NCI-H2196 (cell line): ENCODE measurements around the gene GPRIN2.
"Not testable (repeated sequence)": the region's sequence is repeated elsewhere in the genome, so short reads cannot be mapped to it uniquely, and the experiment has no call there.

Source experiments
- DNase-seq: peaks from one replicate; lab custom pipeline; 2025; ENCODE audit not compliant: unreplicated experiment; lab: John Stamatoyannopoulos, UW

Gene GPRIN2

DNA sequence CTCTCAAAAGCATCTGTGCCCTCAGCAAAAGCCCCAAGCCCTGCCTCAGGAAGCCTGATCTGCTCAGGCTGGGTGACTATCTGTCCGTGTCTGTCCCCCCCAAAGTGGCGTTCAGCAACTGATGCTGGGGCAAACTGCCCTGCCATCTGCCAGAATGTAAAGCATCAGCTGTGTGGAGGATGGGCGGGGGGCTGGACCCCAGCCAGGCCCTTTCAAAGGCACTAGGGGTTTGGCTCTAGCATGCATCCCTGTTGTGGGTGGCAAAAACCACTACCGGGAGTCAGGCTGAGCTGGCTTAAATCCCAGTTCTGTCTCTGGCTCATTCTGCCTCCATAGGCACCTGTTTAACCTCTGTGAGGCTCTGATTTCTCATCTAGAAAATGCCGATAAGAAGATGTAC lies 35.5 kb downstream of the GPRIN2 start:
- peak; percentile 41 for DNase-seq

DNA sequence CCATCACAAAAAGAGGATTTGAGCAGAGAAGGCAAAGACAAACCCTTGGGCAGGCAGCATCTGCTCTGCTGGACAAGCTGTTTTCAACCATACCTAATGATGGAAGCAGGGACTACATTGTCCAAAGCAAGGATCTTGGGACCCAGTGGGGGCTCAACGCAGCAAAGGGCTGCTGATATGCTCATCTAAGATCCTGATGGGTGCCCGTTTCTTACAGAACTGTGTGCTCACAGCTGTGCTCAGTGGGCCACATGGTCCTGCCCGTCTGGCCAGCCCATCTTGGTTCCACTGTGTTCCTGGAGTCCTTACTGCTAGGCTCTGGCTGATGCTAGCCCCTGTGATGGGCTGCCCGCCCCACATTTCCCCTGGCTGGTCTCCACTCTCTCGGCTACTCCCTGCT lies 36.1 kb downstream of the GPRIN2 start:
- no peak for DNase-seq

DNA sequence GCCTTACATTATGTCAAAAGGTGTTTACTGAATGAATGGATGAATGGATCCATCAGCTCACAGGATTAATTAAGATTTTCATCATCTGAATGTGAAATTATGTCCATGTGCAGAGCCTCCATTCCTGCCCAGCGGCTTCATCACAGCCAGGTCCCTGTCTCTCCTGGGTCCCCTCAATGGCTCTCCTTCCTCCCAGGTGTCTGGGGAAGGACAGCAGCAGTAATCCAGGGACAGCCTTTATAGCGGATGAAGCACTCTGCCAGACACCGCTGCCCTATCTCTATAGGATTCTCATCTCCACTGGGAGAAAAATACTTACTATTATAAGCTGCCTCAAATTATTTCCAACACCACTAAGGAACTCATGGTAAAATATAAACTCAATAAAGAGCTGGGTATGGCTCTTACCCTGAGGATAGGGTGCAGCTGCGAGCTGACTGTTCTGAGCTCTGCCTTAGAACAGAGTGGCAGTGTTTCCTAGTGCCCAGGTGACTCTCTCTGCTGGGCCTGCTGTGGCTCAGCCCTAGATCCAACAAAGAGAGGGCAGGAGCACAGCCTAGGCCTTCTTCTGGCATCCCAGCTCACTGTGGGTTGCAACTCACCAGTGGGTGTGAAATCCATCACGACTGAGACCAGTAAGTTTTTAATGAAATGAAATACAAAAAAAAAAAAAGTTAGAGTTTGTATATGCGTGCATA lies 38.3 kb downstream of the GPRIN2 start:
- no peak for DNase-seq

DNA sequence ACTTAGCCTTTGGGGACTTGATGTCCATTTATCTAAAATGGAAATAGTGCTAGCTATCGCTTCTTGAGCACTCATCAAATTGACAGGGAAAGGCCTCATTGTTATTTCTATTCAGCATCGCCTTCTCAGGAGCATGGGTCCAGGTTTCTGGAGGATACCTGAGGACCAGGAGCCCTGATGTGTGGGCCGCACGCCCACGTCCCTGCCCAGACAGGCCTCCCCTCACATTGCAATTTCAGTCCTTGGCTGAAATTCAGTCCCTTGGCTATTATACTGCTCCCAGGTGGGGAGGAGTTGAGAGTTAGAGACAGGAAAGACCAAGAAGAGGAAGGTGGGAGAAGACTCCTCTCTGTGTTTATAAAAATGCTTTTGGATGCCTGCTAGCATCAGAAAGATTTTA lies 38.9 kb downstream of the GPRIN2 start:
- DNase-seq = no peak

DNA sequence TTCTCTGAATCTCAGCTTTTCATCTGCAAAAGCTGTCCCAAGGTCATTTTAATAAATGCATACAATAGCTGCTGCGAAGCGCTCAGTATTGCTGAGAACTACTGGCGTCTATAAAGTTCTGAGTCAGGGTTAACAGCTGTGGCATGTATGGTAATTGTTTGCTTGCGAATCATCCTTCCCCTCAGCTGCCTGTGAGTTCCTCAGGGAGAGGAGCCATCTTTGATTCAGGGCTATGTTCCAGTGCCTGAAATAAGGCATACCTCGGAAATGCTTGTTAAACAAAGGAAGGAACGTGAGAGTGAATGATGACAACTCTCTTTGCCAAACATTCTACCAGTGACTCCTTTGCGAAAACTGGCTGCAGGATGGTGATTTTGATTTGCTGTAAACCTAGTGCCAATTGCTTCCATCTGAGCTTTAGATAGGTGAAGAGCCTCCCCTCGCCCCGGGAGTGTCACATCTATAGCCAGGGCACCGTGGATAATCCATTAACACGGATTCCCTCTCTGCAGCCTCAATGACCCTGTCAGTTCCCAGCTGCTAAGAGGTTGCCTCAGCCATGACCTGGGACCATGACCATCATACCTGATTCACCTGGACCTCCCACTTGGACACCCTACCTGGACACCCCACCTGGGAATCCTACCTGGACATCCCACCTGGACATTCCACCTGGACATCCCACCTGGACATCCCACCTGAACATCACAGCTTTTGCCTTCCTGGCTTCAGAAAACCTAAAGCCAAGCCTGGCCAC lies 39.6 kb downstream of the GPRIN2 start:
- no peak for DNase-seq

DNA sequence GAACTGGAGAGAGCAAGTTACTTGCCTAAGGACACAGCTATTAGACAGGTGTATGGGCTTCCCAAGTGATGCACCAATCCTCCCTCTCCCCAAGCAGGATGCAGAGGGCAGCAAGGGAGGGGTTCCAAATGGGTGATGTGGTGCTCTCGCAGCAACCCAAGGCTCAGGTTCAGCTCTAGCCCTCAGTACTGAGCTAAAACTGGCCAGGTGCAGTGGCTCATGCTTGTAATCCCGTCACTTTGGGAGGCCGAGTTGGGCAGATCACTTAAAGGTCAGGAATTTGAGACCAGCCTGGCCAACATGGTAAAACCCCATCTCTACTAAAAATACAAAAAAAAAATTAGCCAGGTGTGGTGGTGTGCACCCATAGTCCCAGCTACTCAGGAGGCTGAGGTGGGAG lies 40.7 kb downstream of the GPRIN2 start:
- no peak for DNase-seq

DNA sequence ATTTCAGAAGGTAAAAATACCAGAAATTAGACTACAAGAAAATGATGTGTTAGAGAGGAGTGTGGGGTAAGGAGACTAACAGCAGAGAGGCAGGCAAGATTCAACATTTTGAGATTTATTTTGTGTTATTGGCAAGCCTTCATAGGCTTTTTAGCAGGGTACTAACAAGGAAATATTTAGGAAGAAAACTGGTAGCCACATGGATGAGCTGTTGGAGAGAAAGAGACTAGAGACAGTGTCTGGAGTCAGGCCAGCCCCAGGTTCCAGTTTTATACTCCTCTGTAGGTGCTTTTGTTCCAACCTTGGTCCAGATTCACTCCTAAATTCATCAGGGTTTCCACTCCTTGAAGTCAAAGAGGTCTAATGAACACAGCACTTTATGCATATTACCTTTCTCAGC lies 41.1 kb downstream of the GPRIN2 start:
- no peak for DNase-seq

DNA sequence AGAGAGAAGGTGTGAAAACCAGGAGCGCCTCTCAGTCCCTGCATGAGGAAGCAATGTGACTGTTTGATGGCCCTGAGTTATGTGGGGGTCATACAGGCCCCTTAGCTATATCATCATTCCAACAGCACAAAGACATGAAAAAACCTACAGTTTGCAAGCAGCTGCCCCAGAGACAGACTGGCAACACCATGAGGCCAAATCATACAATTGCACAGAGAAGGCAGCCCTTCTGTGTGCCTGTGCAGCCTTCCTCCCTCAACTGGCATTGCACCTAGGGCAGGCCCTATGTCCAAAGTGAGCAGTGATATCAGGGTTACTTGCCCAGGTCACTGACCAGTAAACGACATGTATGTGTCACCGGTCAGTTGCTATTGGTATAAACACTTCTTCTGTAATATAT lies 41.6 kb downstream of the GPRIN2 start:
- no peak for DNase-seq

DNA sequence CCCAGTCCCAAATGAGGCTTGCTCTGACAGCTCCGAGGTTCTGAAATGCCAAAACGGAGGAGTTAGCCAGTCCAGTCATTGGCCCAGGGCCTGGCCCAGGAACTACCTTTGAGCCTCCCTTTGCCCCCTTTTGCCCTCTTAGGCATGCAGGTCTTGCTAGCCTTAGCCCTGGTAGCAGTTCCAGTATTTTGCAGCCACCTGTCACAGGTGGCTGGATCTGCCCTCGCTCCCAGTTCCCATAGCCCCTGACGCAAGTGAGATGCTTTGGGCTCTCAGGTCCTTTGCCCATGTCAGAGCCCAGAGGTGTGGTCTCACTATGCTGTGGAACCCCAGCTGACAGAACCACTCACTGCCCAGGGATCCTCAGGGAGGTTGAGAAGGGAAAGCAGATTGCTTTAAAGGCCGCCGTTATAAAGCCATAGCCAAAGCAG lies 42.0 kb downstream of the GPRIN2 start:
- DNase-seq = no peak

DNA sequence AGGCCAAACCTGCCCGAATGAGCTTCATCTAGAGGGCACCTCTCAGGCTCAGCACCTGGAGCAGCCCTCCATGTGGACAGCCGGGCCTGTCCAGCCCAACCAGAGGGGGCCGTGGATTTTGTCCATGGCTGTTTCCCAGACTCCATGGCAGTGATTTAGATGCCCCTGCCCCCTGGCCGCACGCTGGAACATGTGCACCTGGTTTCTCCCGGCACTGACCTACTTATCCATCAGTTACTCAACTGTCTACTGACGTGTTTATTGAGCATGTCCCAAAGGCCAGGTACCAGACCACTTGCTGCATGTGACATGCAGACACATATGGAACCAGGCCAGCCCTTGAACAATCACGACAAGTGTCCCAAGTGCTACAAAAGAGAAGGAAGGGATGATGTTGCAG lies 43.1 kb downstream of the GPRIN2 start:
- DNase-seq = not testable (repeated sequence)

DNA sequence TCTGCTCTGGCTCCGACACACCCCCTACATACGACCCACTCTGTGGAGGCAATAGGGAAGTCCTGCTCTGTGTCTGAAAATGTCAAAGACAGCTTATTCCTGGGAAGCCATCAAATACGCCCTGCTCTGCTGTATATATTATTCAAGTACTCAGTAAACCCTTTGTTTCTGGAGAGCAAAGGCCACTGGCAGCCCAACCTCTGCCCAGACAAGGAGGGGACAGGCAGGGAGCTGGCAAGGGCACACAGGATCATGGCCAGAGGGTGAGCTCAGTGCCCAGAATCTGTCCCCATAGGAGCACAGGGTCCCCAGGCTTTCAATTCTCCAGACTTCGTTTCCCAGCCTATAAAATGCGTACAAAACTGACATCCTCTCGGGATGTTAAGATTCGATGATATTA lies 43.7 kb downstream of the GPRIN2 start:
- DNase-seq = not testable (repeated sequence)

DNA sequence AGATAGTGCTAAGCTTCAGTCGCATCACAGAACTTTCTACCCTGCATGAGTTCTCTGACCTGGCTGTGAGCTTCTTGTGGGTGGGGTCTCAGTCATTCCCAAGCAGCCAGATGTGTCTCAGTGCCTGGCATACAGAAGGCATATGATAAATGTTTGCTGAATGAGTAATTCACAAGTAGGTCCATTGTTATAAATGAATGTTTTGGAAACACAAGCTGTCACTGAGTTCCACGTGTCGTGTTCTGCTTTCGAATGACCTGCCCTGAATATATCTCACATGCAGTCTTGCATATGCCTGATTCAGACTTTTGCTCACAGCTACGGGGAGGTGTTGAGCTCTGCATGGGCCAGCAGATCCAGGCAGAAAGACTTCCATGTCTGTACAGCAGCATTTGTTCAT lies 44.5 kb downstream of the GPRIN2 start:
- DNase-seq = not testable (repeated sequence)
